ENCODE data around the gene DYNC1I1.

The DYNC1I1 gene

GRCh38 chr7:96093435-96093834 lies 321.1 kb downstream of the DYNC1I1 start:
- DNase-seq = no peak

DNA sequence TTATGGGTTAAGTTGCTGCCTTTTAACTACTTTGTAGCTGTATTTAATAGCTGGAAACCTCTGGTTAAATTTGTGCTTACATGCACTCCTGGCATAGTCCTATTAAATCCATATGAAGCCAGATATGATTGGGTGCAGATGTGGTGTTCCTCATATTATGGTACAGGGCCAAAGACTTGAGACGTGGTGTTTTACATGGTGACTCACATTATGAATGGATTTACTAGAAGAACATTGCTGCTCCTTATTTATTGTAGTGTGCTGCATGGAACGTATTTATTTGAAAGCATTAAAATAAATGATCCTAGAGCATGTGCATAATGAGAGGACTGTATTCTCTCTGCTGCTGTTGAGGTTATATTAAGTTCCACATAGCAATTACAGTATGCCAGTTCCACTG lies 325.5 kb downstream of the DYNC1I1 start:
- no peak for DNase-seq

DNA sequence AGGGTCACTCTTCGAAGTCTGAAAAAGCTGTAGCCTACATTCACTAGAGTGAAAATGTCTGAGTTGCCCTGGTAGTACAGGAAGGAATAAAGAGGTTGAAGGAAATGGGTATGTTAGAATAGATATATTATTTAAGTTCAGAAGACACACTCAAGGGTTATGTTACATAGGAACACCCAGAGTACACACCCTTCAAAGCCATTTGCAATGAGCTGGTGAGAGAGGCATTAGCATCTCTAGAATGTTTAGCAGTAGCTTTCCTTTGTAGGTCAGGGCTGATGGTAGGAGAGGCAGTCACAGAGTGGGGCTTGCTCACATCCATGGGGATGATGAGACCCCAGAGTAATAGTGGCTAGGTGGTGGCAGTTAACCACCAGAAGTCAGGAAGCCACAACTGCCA lies 328.4 kb downstream of the DYNC1I1 start:
- DNase-seq = no peak

- no peak for DNase-seq
These were observed 329.9 kb downstream of the DYNC1I1 start for GRCh38 chr7:96102096-96102811.

GRCh38 chr7:96104984-96105383 lies 332.6 kb downstream of the DYNC1I1 start:
- DNase-seq = no peak

- DNase-seq = no peak
These were observed 339.1 kb downstream of the DYNC1I1 start for GRCh38 chr7:96111405-96111804.

DNA sequence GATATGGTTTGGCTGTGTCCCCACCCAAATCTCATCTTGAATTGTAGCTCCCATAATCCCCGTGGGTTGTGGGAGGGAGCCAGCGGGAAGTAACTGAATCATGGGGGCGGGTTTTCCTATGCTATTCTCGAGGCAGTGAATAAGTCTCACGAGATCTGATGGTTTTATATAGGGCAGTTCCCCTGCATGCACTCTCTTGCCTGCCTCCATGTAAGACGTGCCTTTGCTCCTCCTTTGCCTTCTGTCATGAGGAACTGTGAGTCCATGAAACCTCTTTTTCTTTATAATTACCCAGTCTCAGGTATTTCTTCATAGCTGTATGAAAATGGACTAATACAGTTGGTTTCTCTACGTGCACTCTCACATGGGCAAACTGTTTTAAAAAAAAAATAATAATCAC lies 341.8 kb downstream of the DYNC1I1 start:
- no peak for DNase-seq

- no peak for DNase-seq
These were observed 343.8 kb downstream of the DYNC1I1 start for GRCh38 chr7:96116173-96116572.

DNA sequence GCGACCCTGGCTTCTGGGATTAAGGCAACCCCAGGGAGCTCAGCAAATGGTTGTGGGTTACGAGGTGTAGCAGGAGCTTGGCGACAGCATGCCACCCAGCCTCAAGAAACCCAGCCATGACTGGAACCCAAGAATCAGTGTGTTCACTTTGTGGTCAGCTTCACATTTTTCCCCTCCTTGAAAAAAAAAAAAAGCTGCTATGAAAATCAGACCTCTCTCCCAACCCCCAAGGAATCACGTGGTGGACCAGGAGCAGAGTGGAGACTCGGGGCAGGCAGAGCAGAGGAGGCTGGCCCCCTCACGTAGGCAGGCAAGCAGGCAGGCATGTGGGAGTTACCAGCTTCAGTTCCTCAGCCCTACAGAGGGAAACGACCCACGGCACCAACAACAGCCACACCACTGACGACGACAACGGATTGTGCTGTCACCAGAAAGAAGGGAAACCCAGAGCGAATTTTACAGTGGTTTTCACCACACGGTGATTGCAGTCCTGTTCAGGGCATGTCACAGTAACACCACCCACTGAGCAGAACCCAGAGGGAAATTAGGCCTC lies 346.2 kb downstream of the DYNC1I1 start:
- no peak for DNase-seq

DNA sequence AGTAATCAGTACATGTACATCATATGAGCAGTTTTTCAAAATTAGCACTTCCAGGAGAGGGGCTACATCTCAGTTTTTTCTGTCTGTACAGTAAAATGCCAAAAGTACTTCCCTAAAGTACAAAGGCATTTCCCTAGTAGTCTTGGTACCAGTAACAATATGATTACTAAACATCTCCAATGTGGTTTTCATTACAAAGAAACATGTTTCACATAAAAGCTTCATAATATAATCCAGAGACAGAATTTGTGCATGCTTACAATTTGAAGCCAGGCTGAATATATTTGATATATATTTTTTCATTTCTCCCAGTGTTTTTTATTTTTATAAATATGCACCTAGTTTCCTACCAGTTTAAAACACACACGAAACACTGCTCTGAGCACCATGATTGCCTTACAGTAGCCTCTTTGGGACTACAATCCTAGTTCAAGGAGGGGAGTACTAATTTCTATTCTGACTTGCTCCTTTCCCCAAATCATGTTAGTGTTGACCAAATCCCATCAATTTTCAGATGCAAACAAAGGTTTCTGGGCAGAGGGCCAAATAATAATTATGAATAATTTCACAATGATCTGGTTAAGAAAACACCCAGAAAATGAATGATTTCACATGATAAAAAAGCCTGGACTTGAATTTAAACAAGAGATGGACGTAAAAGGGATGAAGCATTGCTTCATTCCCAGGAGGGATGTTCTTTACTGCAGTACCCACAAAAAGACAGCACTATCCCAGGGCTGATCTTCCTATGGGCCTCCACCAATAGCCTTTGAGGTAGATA lies 348.3 kb downstream of the DYNC1I1 start:
- no peak for DNase-seq

GRCh38 chr7:96121752-96122151 lies 349.4 kb downstream of the DYNC1I1 start:
- no peak for DNase-seq

DNA sequence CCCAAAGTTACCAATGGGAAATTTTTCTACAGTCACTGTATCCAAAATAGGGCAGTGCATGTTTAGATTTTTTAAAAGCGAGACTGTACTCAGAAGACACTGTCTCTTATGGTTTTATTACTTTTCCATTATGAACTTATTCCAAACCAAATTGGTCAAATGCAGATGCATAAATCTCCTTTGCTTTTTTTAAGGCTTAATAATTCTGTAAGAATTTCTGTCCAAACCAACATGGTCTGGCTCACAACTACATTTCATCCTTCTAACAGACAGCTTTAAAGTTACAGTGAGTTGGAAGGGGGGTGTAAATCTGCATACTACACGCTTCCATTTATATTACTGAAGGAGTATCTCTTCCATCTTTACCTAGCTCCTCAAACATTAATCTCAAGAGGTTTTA lies 350.4 kb downstream of the DYNC1I1 start:
- DNase-seq = no peak

DNA sequence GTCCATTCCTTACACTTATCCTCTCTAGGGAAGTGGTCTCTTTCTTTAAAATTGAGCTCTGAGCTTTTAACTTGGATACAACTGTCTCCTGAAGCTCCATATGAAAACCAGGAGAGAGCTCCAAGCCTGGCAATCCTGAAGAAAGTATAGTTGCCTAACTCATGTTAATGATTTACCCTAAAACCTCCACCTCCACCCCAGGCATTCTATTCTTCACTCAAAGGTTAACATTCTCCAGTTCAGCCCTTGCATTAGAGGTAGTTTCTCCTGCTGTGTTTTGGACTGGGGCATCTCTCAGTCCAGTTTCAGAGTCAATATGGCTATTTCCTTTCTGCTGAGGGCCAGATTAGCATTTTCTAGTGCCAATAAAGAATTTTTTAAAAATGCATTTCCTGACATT lies 354.0 kb downstream of the DYNC1I1 start:
- DNase-seq = no peak

DNA sequence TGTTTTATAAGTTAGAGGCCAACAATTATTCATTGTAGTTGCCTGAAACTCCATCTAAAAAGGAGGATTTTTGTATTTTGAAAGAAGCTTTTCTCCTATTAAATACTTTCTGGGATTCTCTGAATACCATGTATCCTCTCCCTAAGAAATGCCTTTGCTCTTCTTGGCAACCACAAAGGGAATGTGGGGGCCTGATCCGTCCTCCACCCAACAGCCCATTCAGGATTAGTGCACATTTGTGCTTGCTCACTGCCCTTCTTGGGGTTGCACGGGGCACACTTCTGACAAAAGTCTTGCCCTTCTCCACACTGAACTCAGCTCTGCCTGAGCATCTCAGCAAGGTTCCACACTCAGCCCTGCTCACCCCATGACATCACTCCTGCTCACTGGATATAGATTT lies 355.4 kb downstream of the DYNC1I1 start:
- DNase-seq = no peak

DNA sequence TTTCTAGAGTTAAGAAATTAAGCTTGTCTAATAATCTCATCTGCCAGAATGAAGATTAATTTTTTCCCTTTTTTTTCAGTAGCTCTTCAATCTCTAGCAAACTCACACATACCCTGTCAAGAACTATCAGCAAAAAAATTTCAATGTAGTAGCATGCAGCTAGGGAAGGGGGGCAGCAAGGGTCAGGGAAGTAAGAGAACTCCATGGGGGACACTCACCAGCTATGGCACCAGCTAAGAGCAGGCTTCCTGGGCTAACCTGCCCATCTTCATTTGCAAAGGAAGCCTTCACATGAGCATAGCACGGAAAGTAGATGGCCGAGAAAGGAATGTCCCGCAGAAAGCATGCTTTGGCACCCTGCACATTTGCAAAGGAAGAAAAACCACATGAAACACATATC lies 359.2 kb downstream of the DYNC1I1 start:
- no peak for DNase-seq

DNA sequence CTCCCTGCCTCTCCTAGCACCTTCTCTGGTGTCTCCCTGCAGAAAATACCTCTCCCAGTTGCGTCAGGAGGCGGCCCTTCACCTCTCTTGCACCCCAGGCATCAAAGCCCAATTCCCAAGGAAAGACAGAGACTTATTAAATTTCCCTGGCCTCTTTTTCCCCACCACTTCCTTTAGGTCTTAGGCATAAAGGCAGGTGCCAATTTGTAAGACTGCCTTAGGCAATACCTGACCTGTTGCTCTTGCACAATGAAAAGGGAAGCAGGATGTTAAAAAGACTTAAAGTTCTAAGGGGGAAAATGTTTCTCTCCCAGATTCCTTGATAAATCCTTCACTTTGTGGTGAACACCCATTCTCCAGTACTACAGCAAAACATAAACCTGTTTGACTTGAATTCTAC lies 362.9 kb downstream of the DYNC1I1 start:
- DNase-seq = no peak

DNA sequence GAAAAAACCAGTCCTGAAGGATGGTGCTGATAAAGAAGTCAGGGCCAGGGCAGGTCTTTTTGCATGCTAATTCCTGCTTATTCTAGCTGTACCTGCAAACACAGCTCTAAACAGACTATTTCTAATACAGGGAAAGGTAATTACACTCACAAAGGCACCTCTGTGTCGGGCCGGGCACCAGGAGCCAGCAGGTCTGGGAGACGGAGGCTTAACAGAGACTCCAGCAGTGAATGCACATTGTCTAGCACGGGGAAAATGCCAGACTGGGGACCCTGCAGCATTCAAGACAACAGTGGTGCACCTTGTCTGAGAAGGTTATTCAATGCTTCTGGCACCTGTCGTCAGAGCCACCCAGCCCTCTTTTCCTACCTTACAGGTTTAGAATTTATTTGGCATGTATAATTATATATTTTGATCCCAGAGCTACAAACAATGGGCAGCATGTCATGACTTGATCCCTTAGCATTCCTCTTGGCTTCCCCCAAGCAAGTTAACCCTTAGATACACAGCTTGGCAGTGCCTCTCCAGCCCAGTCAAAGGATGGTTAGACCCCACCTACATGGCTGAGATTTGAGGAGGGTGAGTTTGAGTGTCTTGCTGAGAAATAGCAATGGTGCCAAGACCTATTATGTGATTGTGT lies 364.4 kb downstream of the DYNC1I1 start:
- DNase-seq = no peak

GRCh38 chr7:96143495-96144259 lies 371.3 kb downstream of the DYNC1I1 start:
- no peak for DNase-seq

- DNase-seq = no peak
These were observed 371.8 kb downstream of the DYNC1I1 start for GRCh38 chr7:96144260-96144526.

Measured in CD4-positive, alpha-beta T cell treated with Interferon alpha-2 for 1 hour (primary cell).